ENCODE results near the gene MED25. TPM values are rescaled to one million over a fixed set of nuclear protein-coding genes. Genes with fewer than 3 reads are reported as not detected.

The MED25 gene
- total and polyA plus RNA-seq, 2 of the 8 experiments (the other 6 are each of a cell fraction or from before 2014, with no cell fraction given), result 21.6 to 71.4 TPM

DNA sequence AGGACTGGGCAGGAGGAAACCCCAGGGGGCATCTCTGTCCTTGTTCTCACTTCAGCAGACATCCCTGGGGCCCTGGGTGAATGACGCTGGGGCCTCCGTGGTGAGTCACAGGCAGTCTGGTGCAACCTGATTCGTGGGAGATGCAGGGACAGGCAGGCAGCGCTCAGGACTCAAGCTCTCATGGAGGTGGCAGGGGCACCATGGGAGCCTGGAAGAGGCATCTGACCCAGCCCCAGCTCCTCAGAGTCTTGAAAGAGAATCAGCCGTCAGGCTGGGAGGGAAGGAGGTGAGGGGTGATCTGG lies 18.9 kb downstream of the MED25 start:
- Histone ChIP-seq H2AFZ (ENCODE audit: low read length) (no peak overlapping the region), H3K27me3 (replicated peaks in 1 of 4; ENCODE audit: control insufficient read depth in 3 of 4, extremely low read depth in 1 of 4, insufficient read depth in 3 of 4, low read length in 3 of 4) (no peaks in the 10 kb centered on the region), H3K36me3 (ENCODE audit: control insufficient read depth in 2 of 4, insufficient read depth in 4 of 4, low read length in 3 of 4) (peaks cover 11 to 38% (median 28%) of the 10 kb centered on the region in 4 experiments; a peak in 6 of 8 replicates), H2BK12ac (ENCODE audit: low read depth, low read length) (no peak overlapping the region), H3K18ac (ENCODE audit: extremely low read depth, low read length) (no peak overlapping the region), H2AK5ac (ENCODE audit: low read depth, low read length) (no peak overlapping the region), H3K79me2 (ENCODE audit: control insufficient read depth in 1 of 2, insufficient read depth in 2 of 2, low read length in 2 of 2) (no peaks in the 10 kb centered on the region), H3K4me3 (ENCODE audit: extremely low read depth in 1 of 4, insufficient read depth in 2 of 4, low read depth in 3 of 4, low read length in 4 of 4) (no peak overlapping the region), H3K4me2 (ENCODE audit: insufficient read depth in 1 of 2, low read depth in 2 of 2, low read length in 2 of 2) (no peak overlapping the region), H4K20me1 (replicated peaks in 1 of 2; ENCODE audit: control insufficient read depth in 1 of 2, insufficient read depth in 2 of 2, low read length in 2 of 2) (peaks cover 1 to 5% of the 10 kb centered on the region in 2 experiments), H3K4ac (replicated peaks; ENCODE audit: insufficient read length, low read depth, low read length) (no peak overlapping the region), H3K9ac (replicated peaks in 1 of 4; ENCODE audit: extremely low read depth in 1 of 4, low read depth in 3 of 4, low read length in 3 of 4) (no peak overlapping the region), H3K23me2 (ENCODE audit: low read depth, low read length) (no peaks in the 10 kb centered on the region), H3K14ac (ENCODE audit: insufficient read length) (no peak overlapping the region), H4K5ac (ENCODE audit: insufficient read length, low read depth, low read length) (no peak overlapping the region), H3K27ac (ENCODE audit: low read depth, low read length) (no peak overlapping the region), H4K8ac (ENCODE audit: extremely low read depth, insufficient read depth, low read length) (no peak overlapping the region), H3K79me1 (ENCODE audit: low read depth, low read length) (no peaks in the 10 kb centered on the region), H3K56ac (replicated peaks; ENCODE audit: insufficient read length, low read depth, low read length) (no peak overlapping the region), H2BK120ac (replicated peaks; ENCODE audit: low read depth, low read length) (no peak overlapping the region), H2BK20ac (ENCODE audit: low read length) (no peak overlapping the region), H3K4me1 (replicated peaks in 1 of 4; ENCODE audit: control insufficient read depth in 3 of 4, insufficient read depth in 4 of 4, low read length in 3 of 4) (no peaks in the 10 kb centered on the region), H4K91ac (replicated peaks; ENCODE audit: insufficient read length, low read length) (no peak overlapping the region), H2BK15ac (ENCODE audit: low read length) (no peak overlapping the region), H3K23ac (ENCODE audit: insufficient read length) (no peak overlapping the region), H2BK5ac (ENCODE audit: low read depth, low read length) (no peak overlapping the region), H3K9me3 (ENCODE audit: insufficient read depth in 2 of 2, low read depth in 1 of 2, low read length in 1 of 2) (no peaks in the 10 kb centered on the region)
- ChIA-PET POLR2A (ENCODE audit: partially characterized antibody) (interaction anchor here (0.9 to 2.3 kb wide), 7 partner anchors 9 to 24 kb away, joined by 3 to 7 read pairs (median 4); no protein-coding TSS in a partner anchor), CTCF (ENCODE audit: partially characterized antibody) (interaction anchor here (0.9 to 1.0 kb wide), 3 partner anchors 8 to 153 kb away, joined by 3 to 4 read pairs (median 3); no protein-coding TSS in a partner anchor)
- no peak for TF ChIP-seq BCL11A (IDR thresholded peaks at IDR 0.05; ENCODE audit: low read depth in 2 of 2, low read length in 2 of 2)
- TF ChIP-seq, protein P1, sequence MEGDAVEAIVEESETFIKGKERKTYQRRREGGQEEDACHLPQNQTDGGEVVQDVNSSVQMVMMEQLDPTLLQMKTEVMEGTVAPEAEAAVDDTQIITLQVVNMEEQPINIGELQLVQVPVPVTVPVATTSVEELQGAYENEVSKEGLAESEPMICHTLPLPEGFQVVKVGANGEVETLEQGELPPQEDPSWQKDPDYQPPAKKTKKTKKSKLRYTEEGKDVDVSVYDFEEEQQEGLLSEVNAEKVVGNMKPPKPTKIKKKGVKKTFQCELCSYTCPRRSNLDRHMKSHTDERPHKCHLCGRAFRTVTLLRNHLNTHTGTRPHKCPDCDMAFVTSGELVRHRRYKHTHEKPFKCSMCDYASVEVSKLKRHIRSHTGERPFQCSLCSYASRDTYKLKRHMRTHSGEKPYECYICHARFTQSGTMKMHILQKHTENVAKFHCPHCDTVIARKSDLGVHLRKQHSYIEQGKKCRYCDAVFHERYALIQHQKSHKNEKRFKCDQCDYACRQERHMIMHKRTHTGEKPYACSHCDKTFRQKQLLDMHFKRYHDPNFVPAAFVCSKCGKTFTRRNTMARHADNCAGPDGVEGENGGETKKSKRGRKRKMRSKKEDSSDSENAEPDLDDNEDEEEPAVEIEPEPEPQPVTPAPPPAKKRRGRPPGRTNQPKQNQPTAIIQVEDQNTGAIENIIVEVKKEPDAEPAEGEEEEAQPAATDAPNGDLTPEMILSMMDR (IDR thresholded peaks at IDR 0.05; ENCODE audit: control extremely low read depth in 1 of 3, insufficient read depth in 1 of 3, low read depth in 1 of 3, low read length in 3 of 3), result no peak
- TF ChIP-seq SIN3A (conservative IDR thresholded peaks at IDR 0.05 in 1 of 2, IDR thresholded peaks at IDR 0.05 in 1 of 2; ENCODE audit: low read depth in 1 of 2, low read length in 2 of 2), result no peak
- no peak for DNase-seq (ENCODE audit: low read depth in 1 of 2, low spot score in 2 of 2)
- WGBS, 2 experiments (ENCODE audit: extremely low coverage in 1 of 2, insufficient coverage in 1 of 2, insufficient read length in 1 of 2, insufficient replicate concordance in 2 of 2, low coverage in 1 of 2, low lambda C conversion rate in 2 of 2, missing lambda C conversion rate in 1 of 2), result 86% methylated on average over 5 of the region's 5 CpGs; no CpG with 5 or more reads in 1 of the 2 experiments
- no peak for FAIRE-seq
